Thymus (tissue), 11 donors: ENCODE measurements around the gene RUNX2. TPM values are rescaled to one million over a fixed set of nuclear protein-coding genes. Genes with fewer than 3 reads are reported as not detected.

Source experiments
- DNase-seq, 9 donors: peaks; one replicate each; pipeline ENCODE4 v3.0.0-alpha.2; 2013; ENCODE audit warnings: low spot score in 9 of 9, low read depth in 6 of 9, missing footprints in 1 of 9
- H3K27ac ChIP-seq, 2 donors: one replicate each; pipeline ENCODE4 v1.5.1; 2013; ENCODE audit warnings: control low read depth in 1 of 2, low read depth in 1 of 2, low read length in 1 of 2, mild to moderate bottlenecking in 1 of 2, moderate library complexity in 1 of 2
- H3K27me3 ChIP-seq, 2 donors: one replicate each; pipeline ENCODE4 v1.5.1; 2013; ENCODE audit warnings: low read length in 1 of 2; ENCODE audit not compliant: control insufficient read depth in 2 of 2, insufficient read depth in 1 of 2
- H3K36me3 ChIP-seq, 2 donors: one replicate each; pipeline ENCODE4 v1.5.1; 2013; ENCODE audit warnings: low read length in 1 of 2, mild to moderate bottlenecking in 1 of 2, moderate library complexity in 1 of 2; ENCODE audit not compliant: control insufficient read depth in 2 of 2, insufficient read depth in 2 of 2
- H3K4me1 ChIP-seq, 2 donors: one replicate each; pipeline ENCODE4 v1.5.1; 2013; ENCODE audit warnings: low read length in 2 of 2; ENCODE audit not compliant: control insufficient read depth in 2 of 2, insufficient read depth in 2 of 2
- H3K4me3 ChIP-seq, 2 donors: one replicate each; pipeline ENCODE4 v1.5.1; 2013; ENCODE audit warnings: low read length in 2 of 2, control low read depth in 1 of 2, mild to moderate bottlenecking in 1 of 2
- H3K9me3 ChIP-seq, 2 donors: one replicate each; pipeline ENCODE4 v1.5.1; 2013; ENCODE audit warnings: low read length in 1 of 2, mild to moderate bottlenecking in 1 of 2; ENCODE audit not compliant: control insufficient read depth in 2 of 2, insufficient read depth in 1 of 2
- WGBS: extraction: QIAGEN DNeasy Blood & Tissue Kit; methylation state at CpG from one replicate; pipeline ENCODE4 v1.1.7; 2013; 5-methylcytosine and 5-hydroxymethylcytosine counted together
- polyA plus RNA-seq: library from polyadenylated mRNA; stranded (reverse); fragments of 200-250 nt; gene quantifications from one replicate; pipeline ENCODE4 v1.2.3, GENCODE V29; 2013
- total RNA-seq: library from RNA; stranded (reverse); fragments of 120-200 nt; gene quantifications from one replicate; pipeline ENCODE4 v1.2.4, GENCODE V29; 2013
- donor health status: healthy.

The RUNX2 gene
- total and polyA plus RNA-seq, 2 donors = 3.7 to 7.1 TPM

DNA sequence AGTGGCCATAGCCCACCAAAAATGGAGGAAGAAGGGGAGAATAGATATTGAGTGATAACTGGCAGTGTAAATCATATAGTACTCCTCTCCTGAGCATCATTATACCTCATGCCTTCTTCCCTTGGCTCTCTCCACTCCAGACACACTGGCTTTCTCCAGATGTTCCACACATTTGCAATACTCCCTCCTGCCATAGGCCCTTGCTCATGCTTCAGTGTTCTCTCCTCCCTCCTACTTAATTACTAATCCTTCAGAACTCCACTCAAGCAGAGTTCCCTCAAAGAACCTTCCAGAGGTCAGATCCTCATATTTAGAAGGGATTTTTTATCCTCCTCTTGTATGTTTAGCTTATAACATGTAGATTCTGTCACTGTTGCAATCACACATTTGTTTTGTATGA, 329.1 kb downstream of the RUNX2 start:
- peaks cover 2 to 8% of the 10 kb centered on the region in 2 donors for H3K27me3 ChIP-seq
- DNase-seq = no peak
- H3K36me3 ChIP-seq = no peaks in the 10 kb centered on the region
- H3K27ac ChIP-seq = no peak overlapping the region
- no peak overlapping the region for H3K4me3 ChIP-seq
- H3K4me1 ChIP-seq = peaks cover 0 to 15% of the 10 kb centered on the region in 2 donors
- H3K9me3 ChIP-seq = no peaks in the 10 kb centered on the region

DNA sequence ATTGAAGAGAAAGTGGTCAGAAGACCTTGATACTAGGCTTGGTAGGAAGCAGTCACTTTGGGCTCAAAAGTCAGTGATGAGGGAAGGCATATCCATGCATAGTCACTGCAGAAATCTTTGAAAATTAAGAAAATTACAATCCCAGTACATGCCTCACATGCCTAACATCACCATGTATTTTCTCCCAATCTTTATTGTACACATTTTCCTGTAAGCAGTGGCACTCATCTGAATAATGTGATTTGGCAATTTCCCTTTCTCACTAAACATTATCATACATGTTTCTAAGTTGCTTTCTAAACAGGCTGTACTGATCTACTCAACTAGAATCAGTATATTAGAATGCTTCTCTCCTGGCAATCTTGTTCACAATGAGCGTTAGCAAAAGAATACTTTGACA, 330.3 kb downstream of the RUNX2 start:
- H3K4me3 ChIP-seq = no peak overlapping the region
- H3K4me1 ChIP-seq = peaks cover 0 to 21% of the 10 kb centered on the region in 2 donors
- no peak overlapping the region for H3K27ac ChIP-seq
- 100% methylated on average over 1 of the region's 1 CpG for WGBS
- H3K9me3 ChIP-seq = no peaks in the 10 kb centered on the region
- no peak for DNase-seq
- peaks cover 5 to 20% of the 10 kb centered on the region in 2 donors for H3K27me3 ChIP-seq
- no peaks in the 10 kb centered on the region for H3K36me3 ChIP-seq

DNA sequence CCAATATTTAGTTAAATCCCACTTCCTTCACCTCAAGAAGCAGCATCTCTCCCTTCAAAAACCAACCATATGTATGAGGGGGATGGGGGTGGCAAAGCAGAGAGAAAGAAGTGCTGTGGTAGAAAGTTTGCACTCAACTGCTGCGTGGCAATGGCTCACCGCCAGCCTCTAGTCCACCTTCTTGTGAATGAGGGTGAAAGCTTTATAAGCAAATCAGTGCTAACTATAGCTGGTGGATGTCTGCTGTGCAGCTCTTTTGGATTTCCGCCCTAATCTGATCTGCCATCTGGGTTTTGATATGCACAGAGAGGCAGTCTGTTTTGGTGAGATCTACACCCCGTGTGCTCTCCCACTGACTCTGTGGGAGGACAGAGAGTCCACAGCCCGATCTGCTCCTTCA, 330.8 kb downstream of the RUNX2 start:
- Histone ChIP-seq H3K9me3 (no peaks in the 10 kb centered on the region), H3K36me3 (no peaks in the 10 kb centered on the region), H3K27ac (no peak overlapping the region), H3K27me3 (peaks cover 7 to 25% of the 10 kb centered on the region in 2 donors), H3K4me3 (no peak overlapping the region), H3K4me1 (peaks cover 0 to 27% of the 10 kb centered on the region in 2 donors)
- DNase-seq = peak in 1 of 9 donors; percentile 37
- WGBS = 56% methylated on average over 5 of the region's 5 CpGs

DNA sequence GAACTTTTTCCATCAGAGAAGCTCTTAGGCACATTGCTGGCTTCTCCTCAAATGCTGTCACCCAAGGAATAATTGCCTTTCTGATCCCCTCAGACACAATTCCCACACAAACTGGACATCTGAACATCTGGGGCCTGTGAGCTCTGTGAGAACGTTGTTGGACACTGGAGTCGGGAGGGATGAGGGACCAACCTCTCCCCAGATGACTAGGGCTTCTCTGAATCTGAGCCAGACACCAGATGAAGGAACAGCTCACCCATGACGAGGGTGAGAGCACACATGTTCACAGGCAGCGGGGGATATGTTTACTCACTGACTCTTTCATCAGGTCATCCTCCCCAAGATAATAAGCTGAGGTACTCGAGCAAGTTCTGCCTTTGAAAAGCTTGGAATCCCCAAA, 333.5 kb downstream of the RUNX2 start:
- Histone ChIP-seq H3K36me3 (no peaks in the 10 kb centered on the region), H3K27me3 (peaks cover 7 to 33% of the 10 kb centered on the region in 2 donors), H3K27ac (no peak overlapping the region), H3K4me1 (peaks cover 0 to 31% of the 10 kb centered on the region in 2 donors), H3K9me3 (no peaks in the 10 kb centered on the region), H3K4me3 (no peak overlapping the region)
- 82% methylated on average over 5 of the region's 5 CpGs for WGBS
- no peak for DNase-seq

- Histone ChIP-seq H3K36me3 (no peaks in the 10 kb centered on the region), H3K9me3 (no peaks in the 10 kb centered on the region), H3K4me3 (peak overlapping the region in 1 of 2 donors; percentile 16), H3K27me3 (peaks cover 7 to 33% of the 10 kb centered on the region in 2 donors), H3K4me1 (peaks cover 0 to 33% of the 10 kb centered on the region in 2 donors), H3K27ac (no peak overlapping the region)
- WGBS = 22% methylated on average over 88 of the region's 88 CpGs
- peak in 5 of 9 donors; percentile 19 to 70 (median 32) for DNase-seq
Observed at GRCh38 chr6:45663251-45664221, 335.4 kb downstream of the RUNX2 start.

DNA sequence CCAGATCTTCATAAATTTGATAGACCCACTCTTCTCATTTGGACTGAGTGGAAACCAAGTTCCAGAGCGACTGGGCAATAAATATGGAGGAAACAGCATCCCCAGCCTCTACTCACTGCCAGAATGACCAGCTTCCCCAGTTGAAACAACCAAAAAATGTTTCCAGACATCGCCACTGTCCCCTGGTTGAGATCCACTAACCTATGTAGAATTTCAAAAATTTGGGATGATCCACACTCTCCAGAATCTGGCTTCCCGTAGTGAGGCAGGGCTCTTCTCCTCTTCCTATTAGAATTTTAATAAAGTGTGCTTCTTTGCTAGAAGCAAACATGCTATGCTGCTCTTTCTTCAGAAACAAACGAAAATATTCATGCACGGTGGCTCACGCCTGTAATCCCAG, 336.6 kb downstream of the RUNX2 start:
- WGBS = 98% methylated on average over 6 of the region's 6 CpGs
- H3K36me3 ChIP-seq = no peaks in the 10 kb centered on the region
- H3K27ac ChIP-seq = no peak overlapping the region
- DNase-seq = no peak
- H3K4me1 ChIP-seq = peaks cover 0 to 27% of the 10 kb centered on the region in 2 donors
- no peak overlapping the region for H3K4me3 ChIP-seq
- peaks cover 7 to 33% of the 10 kb centered on the region in 2 donors for H3K27me3 ChIP-seq
- no peaks in the 10 kb centered on the region for H3K9me3 ChIP-seq

- Histone ChIP-seq H3K27ac (no peak overlapping the region), H3K27me3 (peaks cover 7 to 33% of the 10 kb centered on the region in 2 donors), H3K4me3 (no peak overlapping the region), H3K4me1 (peaks cover 0 to 27% of the 10 kb centered on the region in 2 donors), H3K36me3 (no peaks in the 10 kb centered on the region), H3K9me3 (no peaks in the 10 kb centered on the region)
- no peak for DNase-seq
- 91% methylated on average over 7 of the region's 7 CpGs for WGBS
Observed at GRCh38 chr6:45665859-45666258, 337.7 kb downstream of the RUNX2 start.

- no peak for DNase-seq
- no peak overlapping the region for H3K4me3 ChIP-seq
- H3K36me3 ChIP-seq = no peaks in the 10 kb centered on the region
- 77% methylated on average over 3 of the region's 3 CpGs for WGBS
- no peaks in the 10 kb centered on the region for H3K9me3 ChIP-seq
- H3K4me1 ChIP-seq = peaks cover 0 to 21% of the 10 kb centered on the region in 2 donors
- no peak overlapping the region for H3K27ac ChIP-seq
- peaks cover 6 to 28% of the 10 kb centered on the region in 2 donors for H3K27me3 ChIP-seq
Observed at GRCh38 chr6:45666846-45667245, 338.7 kb downstream of the RUNX2 start.

DNA sequence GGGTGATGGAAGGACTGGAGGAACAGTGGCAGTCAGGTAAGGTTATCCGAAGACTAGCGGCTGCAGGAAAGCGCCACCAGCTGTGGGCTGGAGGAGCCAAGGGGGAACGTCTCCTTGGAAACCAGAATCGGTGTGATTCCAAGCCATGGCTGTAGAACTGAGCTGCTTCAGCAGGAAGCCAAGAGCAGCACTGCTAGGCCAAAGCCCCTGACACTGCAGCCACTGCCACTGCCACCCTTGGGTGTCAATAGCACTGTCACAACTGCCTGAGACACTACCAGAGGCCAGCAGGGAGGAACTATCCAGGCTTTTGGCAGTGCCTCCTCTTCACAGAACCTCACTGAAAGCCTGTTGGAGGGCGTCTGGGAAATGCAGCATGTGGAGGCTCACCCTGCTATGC, 339.2 kb downstream of the RUNX2 start:
- WGBS = 96% methylated on average over 6 of the region's 6 CpGs
- H3K9me3 ChIP-seq = no peaks in the 10 kb centered on the region
- DNase-seq = no peak

More for the DNA sequence above, 339.2 kb downstream of the RUNX2 start:
- H3K27ac ChIP-seq = no peak overlapping the region
- H3K4me1 ChIP-seq = peaks cover 0 to 17% of the 10 kb centered on the region in 2 donors
- no peaks in the 10 kb centered on the region for H3K36me3 ChIP-seq
- peaks cover 5 to 24% of the 10 kb centered on the region in 2 donors for H3K27me3 ChIP-seq
- H3K4me3 ChIP-seq = no peak overlapping the region
